Measurements from ENCODE around the gene KDM4D.

DNA sequence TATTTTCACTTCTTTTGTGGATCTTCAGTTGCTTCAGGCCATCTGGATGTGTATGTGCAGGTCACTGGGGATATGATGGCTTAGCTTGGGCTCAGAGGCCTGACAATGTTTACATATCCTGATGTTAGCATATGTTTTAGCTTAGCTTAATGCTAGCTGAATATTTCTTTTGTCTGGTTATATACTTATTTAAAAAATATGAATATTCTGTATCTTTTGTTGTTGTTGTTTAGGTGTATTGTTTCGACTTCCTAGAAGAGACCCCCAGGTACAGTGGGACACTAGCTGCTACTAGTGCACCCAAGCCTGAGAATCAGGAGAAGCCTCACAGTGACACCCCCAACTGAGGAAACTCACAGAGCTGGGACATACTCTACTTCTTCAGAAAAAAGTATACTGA is 51.4 kb downstream of the KDM4D start, which contains the start of gene KDM4E:
- TF ChIP-seq POLR2A (IDR thresholded peaks at IDR 0.05) (no peak), POLR2AphosphoS5 (IDR thresholded peaks at IDR 0.05) (no peak)
- TF ChIP-seq, protein P1, sequence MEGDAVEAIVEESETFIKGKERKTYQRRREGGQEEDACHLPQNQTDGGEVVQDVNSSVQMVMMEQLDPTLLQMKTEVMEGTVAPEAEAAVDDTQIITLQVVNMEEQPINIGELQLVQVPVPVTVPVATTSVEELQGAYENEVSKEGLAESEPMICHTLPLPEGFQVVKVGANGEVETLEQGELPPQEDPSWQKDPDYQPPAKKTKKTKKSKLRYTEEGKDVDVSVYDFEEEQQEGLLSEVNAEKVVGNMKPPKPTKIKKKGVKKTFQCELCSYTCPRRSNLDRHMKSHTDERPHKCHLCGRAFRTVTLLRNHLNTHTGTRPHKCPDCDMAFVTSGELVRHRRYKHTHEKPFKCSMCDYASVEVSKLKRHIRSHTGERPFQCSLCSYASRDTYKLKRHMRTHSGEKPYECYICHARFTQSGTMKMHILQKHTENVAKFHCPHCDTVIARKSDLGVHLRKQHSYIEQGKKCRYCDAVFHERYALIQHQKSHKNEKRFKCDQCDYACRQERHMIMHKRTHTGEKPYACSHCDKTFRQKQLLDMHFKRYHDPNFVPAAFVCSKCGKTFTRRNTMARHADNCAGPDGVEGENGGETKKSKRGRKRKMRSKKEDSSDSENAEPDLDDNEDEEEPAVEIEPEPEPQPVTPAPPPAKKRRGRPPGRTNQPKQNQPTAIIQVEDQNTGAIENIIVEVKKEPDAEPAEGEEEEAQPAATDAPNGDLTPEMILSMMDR (IDR thresholded peaks at IDR 0.05), result no peak
